Measurements from ENCODE around the gene PKP4. TPM values are rescaled to one million over a fixed set of nuclear protein-coding genes. Genes with fewer than 3 reads are reported as not detected.

Gene PKP4
- total RNA-seq, 1 donor from 2014 or later, result 26.1 TPM

DNA sequence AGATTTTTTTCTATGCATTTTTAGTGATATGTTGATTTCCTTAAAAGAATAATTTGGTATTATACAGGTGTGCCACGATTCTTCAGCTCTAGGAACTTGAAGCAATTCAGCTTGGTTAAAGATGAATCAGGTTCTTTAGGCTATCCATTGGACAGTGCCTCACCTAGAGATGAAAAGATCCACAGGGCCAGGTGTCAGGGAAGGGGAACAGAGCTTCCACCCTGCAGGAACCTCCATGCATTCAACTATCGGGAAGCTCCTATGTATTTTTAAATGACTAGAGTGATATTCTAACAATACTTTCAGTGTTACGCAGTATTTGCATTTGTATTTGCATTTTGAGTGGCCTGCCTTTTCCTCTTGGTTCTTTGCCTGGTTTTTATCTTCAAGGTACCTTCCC, 40.2 kb downstream of the PKP4 start:
- Histone ChIP-seq H3K27me3 (ENCODE audit: control insufficient read depth in 3 of 3, insufficient read depth in 3 of 3, low read length in 3 of 3) (no peaks in the 10 kb centered on the region), H3K9ac (ENCODE audit: low read depth in 1 of 3, low read length in 3 of 3) (no peak overlapping the region), H3K4me1 (ENCODE audit: control insufficient read depth in 3 of 3, insufficient read depth in 3 of 3, low read length in 3 of 3) (peaks cover 0 to 2% (median 0%) of the 10 kb centered on the region in 3 donors), H3K9me3 (ENCODE audit: control insufficient read depth in 3 of 3, low read length in 3 of 3) (no peaks in the 10 kb centered on the region), H3K4me3 (ENCODE audit: low read length in 3 of 3) (no peak overlapping the region), H3K27ac (ENCODE audit: low read depth, low read length) (no peak overlapping the region), H3K36me3 (ENCODE audit: control insufficient read depth in 3 of 3, insufficient read depth in 3 of 3, low read length in 3 of 3) (no peaks in the 10 kb centered on the region)

GRCh38 chr2:158497486-158497885, 40.7 kb downstream of the PKP4 start:
- H3K9me3 ChIP-seq (ENCODE audit: control insufficient read depth in 3 of 3, low read length in 3 of 3), result no peaks in the 10 kb centered on the region
- H3K36me3 ChIP-seq (ENCODE audit: control insufficient read depth in 3 of 3, insufficient read depth in 3 of 3, low read length in 3 of 3), result no peaks in the 10 kb centered on the region
- H3K4me1 ChIP-seq (ENCODE audit: control insufficient read depth in 3 of 3, insufficient read depth in 3 of 3, low read length in 3 of 3), result peaks cover 0 to 2% (median 0%) of the 10 kb centered on the region in 3 donors
- H3K4me3 ChIP-seq (ENCODE audit: low read length in 3 of 3), result no peak overlapping the region
- no peak overlapping the region for H3K27ac ChIP-seq (ENCODE audit: low read depth, low read length)
- no peak overlapping the region for H3K9ac ChIP-seq (ENCODE audit: low read depth in 1 of 3, low read length in 3 of 3)
- H3K27me3 ChIP-seq (ENCODE audit: control insufficient read depth in 3 of 3, insufficient read depth in 3 of 3, low read length in 3 of 3), result no peaks in the 10 kb centered on the region

DNA sequence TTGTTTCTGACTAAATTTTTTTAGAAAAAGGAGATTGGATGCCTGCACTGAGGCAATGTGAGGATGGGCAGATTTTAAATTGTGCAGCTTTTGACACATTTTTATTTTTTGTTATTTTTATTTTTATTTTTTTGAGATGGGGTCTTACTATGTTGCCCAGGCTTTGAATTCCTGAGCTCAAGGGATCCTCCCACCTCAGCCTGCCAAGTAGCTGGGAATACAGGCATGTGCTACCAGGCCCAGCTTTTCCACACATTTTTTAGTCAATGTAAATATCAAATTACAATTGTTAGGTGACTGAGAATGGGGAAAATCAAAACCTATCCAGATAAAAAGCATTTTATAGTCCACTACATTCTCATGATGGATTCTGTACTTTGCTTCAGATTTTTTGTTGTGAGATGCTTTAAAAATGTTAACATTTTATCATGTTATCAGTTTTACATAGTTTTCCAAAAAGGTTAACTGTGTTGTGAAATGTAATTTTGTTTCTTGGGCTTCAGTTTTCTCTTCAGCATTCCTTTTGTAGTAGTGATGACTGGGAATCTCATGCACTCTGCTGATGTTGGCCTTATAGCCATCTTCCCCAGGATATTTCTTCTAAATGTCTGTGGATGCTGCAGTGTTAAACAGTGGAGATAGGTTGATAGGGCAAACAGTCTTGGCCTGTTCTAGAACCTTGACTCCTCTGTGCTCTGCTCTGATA, 41.4 kb downstream of the PKP4 start:
- no peaks in the 10 kb centered on the region for H3K9me3 ChIP-seq (ENCODE audit: control insufficient read depth in 3 of 3, low read length in 3 of 3)
- no peak overlapping the region for H3K9ac ChIP-seq (ENCODE audit: low read depth in 1 of 3, low read length in 3 of 3)
- H3K4me3 ChIP-seq (ENCODE audit: low read length in 3 of 3), result no peak overlapping the region
- H3K27me3 ChIP-seq (ENCODE audit: control insufficient read depth in 3 of 3, insufficient read depth in 3 of 3, low read length in 3 of 3), result no peaks in the 10 kb centered on the region
- H3K4me1 ChIP-seq (ENCODE audit: control insufficient read depth in 3 of 3, insufficient read depth in 3 of 3, low read length in 3 of 3), result peaks cover 0 to 2% (median 0%) of the 10 kb centered on the region in 3 donors
- H3K27ac ChIP-seq (ENCODE audit: low read depth, low read length), result no peak overlapping the region
- H3K36me3 ChIP-seq (ENCODE audit: control insufficient read depth in 3 of 3, insufficient read depth in 3 of 3, low read length in 3 of 3), result no peaks in the 10 kb centered on the region

DNA sequence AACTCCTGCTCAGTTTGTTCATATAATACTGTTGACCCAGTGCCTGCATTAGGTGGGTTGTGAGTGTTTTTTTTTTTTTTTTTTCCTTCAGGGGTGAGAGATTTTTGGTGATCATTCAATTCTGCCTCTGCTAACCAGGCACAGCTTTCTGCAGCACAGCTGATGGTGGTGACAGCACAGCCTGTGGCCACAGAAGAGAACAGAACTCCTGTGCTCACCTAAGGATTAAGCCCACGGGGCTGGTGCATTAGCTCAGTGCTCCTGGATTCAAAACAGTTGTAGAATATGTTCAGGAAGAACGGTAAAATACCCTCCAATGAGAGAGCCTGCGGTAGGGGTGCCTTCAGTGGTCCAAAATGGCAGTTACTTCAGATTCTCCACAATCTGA, 42.0 kb downstream of the PKP4 start:
- H3K27me3 ChIP-seq (ENCODE audit: control insufficient read depth in 3 of 3, insufficient read depth in 3 of 3, low read length in 3 of 3), result no peaks in the 10 kb centered on the region
- no peaks in the 10 kb centered on the region for H3K36me3 ChIP-seq (ENCODE audit: control insufficient read depth in 3 of 3, insufficient read depth in 3 of 3, low read length in 3 of 3)
- H3K4me1 ChIP-seq (ENCODE audit: control insufficient read depth in 3 of 3, insufficient read depth in 3 of 3, low read length in 3 of 3), result peaks cover 0 to 2% (median 0%) of the 10 kb centered on the region in 3 donors
- no peak overlapping the region for H3K4me3 ChIP-seq (ENCODE audit: low read length in 3 of 3)
- H3K9me3 ChIP-seq (ENCODE audit: control insufficient read depth in 3 of 3, low read length in 3 of 3), result no peaks in the 10 kb centered on the region
- H3K9ac ChIP-seq (ENCODE audit: low read depth in 1 of 3, low read length in 3 of 3), result no peak overlapping the region
- H3K27ac ChIP-seq (ENCODE audit: low read depth, low read length), result no peak overlapping the region

DNA sequence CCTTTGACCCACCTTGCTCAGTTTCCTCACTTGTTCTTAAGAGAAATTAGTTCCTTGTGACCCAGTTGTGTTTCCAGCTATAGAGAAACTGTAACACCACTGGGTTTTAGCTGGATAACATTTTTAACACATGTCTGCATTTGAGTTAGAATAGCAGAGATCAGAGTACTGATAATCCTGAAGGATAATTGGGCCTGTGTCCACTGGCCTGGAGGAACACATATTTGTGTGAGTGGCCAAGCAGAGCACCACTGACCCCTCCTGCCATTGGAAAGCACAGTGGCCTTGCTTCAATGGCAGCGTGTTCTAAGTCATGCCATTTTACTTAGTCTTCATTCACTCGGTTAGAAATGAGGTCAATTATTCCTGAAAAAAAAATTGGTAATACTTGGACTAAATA, 42.6 kb downstream of the PKP4 start:
- H3K9me3 ChIP-seq (ENCODE audit: control insufficient read depth in 3 of 3, low read length in 3 of 3), result no peaks in the 10 kb centered on the region
- H3K4me3 ChIP-seq (ENCODE audit: low read length in 3 of 3), result no peak overlapping the region
- no peak overlapping the region for H3K27ac ChIP-seq (ENCODE audit: low read depth, low read length)
- no peak overlapping the region for H3K9ac ChIP-seq (ENCODE audit: low read depth in 1 of 3, low read length in 3 of 3)
- no peaks in the 10 kb centered on the region for H3K36me3 ChIP-seq (ENCODE audit: control insufficient read depth in 3 of 3, insufficient read depth in 3 of 3, low read length in 3 of 3)
- H3K4me1 ChIP-seq (ENCODE audit: control insufficient read depth in 3 of 3, insufficient read depth in 3 of 3, low read length in 3 of 3), result peaks cover 0 to 2% (median 0%) of the 10 kb centered on the region in 3 donors
- no peaks in the 10 kb centered on the region for H3K27me3 ChIP-seq (ENCODE audit: control insufficient read depth in 3 of 3, insufficient read depth in 3 of 3, low read length in 3 of 3)

DNA sequence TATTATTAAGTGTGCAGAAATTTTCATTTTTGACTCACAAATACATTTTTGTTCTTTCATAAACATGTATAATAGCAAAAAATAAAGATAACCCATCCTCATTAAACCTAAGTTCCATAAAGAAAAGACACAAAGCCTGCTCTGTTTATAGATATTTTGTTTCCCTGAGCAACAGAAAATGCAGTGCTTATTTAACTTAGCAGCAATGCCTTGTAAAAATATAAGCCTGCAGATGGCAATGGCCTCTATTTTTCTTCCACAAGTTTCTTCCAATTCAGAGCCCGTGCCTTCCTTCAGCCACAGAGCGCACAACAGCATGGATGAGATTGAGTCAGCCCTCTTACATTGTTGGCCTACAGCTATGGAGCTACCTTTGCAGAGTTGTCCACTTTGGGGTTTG, 43.6 kb downstream of the PKP4 start:
- Histone ChIP-seq H3K4me3 (ENCODE audit: low read length in 3 of 3) (no peak overlapping the region), H3K9ac (ENCODE audit: low read depth in 1 of 3, low read length in 3 of 3) (no peak overlapping the region), H3K9me3 (ENCODE audit: control insufficient read depth in 3 of 3, low read length in 3 of 3) (no peaks in the 10 kb centered on the region), H3K4me1 (ENCODE audit: control insufficient read depth in 3 of 3, insufficient read depth in 3 of 3, low read length in 3 of 3) (peaks cover 0 to 2% (median 0%) of the 10 kb centered on the region in 3 donors), H3K27me3 (ENCODE audit: control insufficient read depth in 3 of 3, insufficient read depth in 3 of 3, low read length in 3 of 3) (no peaks in the 10 kb centered on the region), H3K27ac (ENCODE audit: low read depth, low read length) (no peak overlapping the region), H3K36me3 (ENCODE audit: control insufficient read depth in 3 of 3, insufficient read depth in 3 of 3, low read length in 3 of 3) (no peaks in the 10 kb centered on the region)

DNA sequence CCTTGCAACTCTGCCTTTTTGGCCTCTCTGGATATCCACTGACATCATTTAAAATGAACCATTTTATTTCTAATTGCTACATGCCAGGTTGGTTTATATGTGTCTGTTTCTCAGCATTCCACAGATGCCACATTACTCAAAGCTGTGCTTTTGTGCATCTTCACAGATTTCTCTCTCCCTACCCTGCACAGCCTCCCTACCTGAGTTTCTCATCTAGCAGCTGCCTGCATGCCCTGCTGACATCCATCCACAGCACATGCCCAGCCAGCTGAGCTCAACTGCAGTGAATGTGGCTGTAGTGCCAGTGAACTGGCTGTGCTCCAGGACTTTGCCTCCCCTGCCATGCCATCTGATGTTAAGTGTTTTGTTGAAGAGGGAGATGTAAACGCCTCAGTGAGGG, 44.5 kb downstream of the PKP4 start:
- Histone ChIP-seq H3K4me1 (ENCODE audit: control insufficient read depth in 3 of 3, insufficient read depth in 3 of 3, low read length in 3 of 3) (peaks cover 0 to 2% (median 2%) of the 10 kb centered on the region in 3 donors), H3K4me3 (ENCODE audit: low read length in 3 of 3) (no peak overlapping the region), H3K9ac (ENCODE audit: low read depth in 1 of 3, low read length in 3 of 3) (no peak overlapping the region), H3K9me3 (ENCODE audit: control insufficient read depth in 3 of 3, low read length in 3 of 3) (no peaks in the 10 kb centered on the region), H3K27me3 (ENCODE audit: control insufficient read depth in 3 of 3, insufficient read depth in 3 of 3, low read length in 3 of 3) (no peaks in the 10 kb centered on the region), H3K36me3 (ENCODE audit: control insufficient read depth in 3 of 3, insufficient read depth in 3 of 3, low read length in 3 of 3) (no peaks in the 10 kb centered on the region), H3K27ac (ENCODE audit: low read depth, low read length) (no peak overlapping the region)

DNA sequence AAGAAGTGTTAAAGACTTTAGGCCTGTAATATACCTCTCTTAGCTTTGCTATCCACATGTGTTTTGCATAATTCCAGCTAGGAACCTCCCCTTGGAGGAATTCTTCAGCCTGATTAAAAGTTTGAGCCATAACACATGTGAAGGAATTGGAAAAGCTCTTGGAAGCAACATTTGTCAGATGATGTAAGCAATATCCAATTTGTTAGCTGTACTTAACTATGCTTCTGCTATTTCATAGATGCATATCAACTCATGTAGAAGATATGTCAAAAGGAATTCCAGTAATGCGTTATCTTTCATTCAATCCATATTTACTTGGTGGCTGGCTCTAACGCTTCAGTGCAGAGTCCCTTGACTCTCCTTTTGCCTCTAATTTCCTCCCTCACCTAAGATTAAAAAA, 46.2 kb downstream of the PKP4 start:
- no peak overlapping the region for H3K4me3 ChIP-seq (ENCODE audit: low read length in 3 of 3)
- no peaks in the 10 kb centered on the region for H3K36me3 ChIP-seq (ENCODE audit: control insufficient read depth in 3 of 3, insufficient read depth in 3 of 3, low read length in 3 of 3)
- H3K9ac ChIP-seq (ENCODE audit: low read depth in 1 of 3, low read length in 3 of 3), result no peak overlapping the region
- H3K27me3 ChIP-seq (ENCODE audit: control insufficient read depth in 3 of 3, insufficient read depth in 3 of 3, low read length in 3 of 3), result no peaks in the 10 kb centered on the region
- peaks cover 2 to 6% (median 3%) of the 10 kb centered on the region in 3 donors for H3K4me1 ChIP-seq (ENCODE audit: control insufficient read depth in 3 of 3, insufficient read depth in 3 of 3, low read length in 3 of 3)
- H3K9me3 ChIP-seq (ENCODE audit: control insufficient read depth in 3 of 3, low read length in 3 of 3), result no peaks in the 10 kb centered on the region
- H3K27ac ChIP-seq (ENCODE audit: low read depth, low read length), result no peak overlapping the region

GRCh38 chr2:158504088-158504487, 47.3 kb downstream of the PKP4 start:
- Histone ChIP-seq H3K4me3 (ENCODE audit: low read length in 3 of 3) (no peak overlapping the region), H3K27ac (ENCODE audit: low read depth, low read length) (no peak overlapping the region), H3K4me1 (ENCODE audit: control insufficient read depth in 3 of 3, insufficient read depth in 3 of 3, low read length in 3 of 3) (peaks cover 2 to 6% (median 3%) of the 10 kb centered on the region in 3 donors), H3K9ac (ENCODE audit: low read depth in 1 of 3, low read length in 3 of 3) (no peak overlapping the region), H3K36me3 (ENCODE audit: control insufficient read depth in 3 of 3, insufficient read depth in 3 of 3, low read length in 3 of 3) (no peaks in the 10 kb centered on the region), H3K9me3 (ENCODE audit: control insufficient read depth in 3 of 3, low read length in 3 of 3) (no peaks in the 10 kb centered on the region), H3K27me3 (ENCODE audit: control insufficient read depth in 3 of 3, insufficient read depth in 3 of 3, low read length in 3 of 3) (no peaks in the 10 kb centered on the region)

GRCh38 chr2:158505448-158505934, 48.7 kb downstream of the PKP4 start:
- H3K4me3 ChIP-seq (ENCODE audit: low read length in 3 of 3), result no peak overlapping the region
- H3K9ac ChIP-seq (ENCODE audit: low read depth in 1 of 3, low read length in 3 of 3), result no peak overlapping the region
- peaks cover 2 to 6% (median 3%) of the 10 kb centered on the region in 3 donors for H3K4me1 ChIP-seq (ENCODE audit: control insufficient read depth in 3 of 3, insufficient read depth in 3 of 3, low read length in 3 of 3)
- H3K36me3 ChIP-seq (ENCODE audit: control insufficient read depth in 3 of 3, insufficient read depth in 3 of 3, low read length in 3 of 3), result no peaks in the 10 kb centered on the region
- H3K9me3 ChIP-seq (ENCODE audit: control insufficient read depth in 3 of 3, low read length in 3 of 3), result no peaks in the 10 kb centered on the region
- H3K27ac ChIP-seq (ENCODE audit: low read depth, low read length), result no peak overlapping the region
- no peaks in the 10 kb centered on the region for H3K27me3 ChIP-seq (ENCODE audit: control insufficient read depth in 3 of 3, insufficient read depth in 3 of 3, low read length in 3 of 3)
